ENCODE results near the gene TANGO6. TPM values are rescaled to one million over a fixed set of nuclear protein-coding genes. Genes with fewer than 3 reads are reported as not detected.
A peak's percentile ranks its signal among the peaks of the same experiment; 100 is the strongest.

TANGO6 gene
- total and polyA plus RNA-seq, 2 donors from 2014 or later, result 4.5 to 20.6 TPM

GRCh38 chr16:68823401-68824135, 19.8 kb upstream of the TANGO6 start:
- DNase-seq (peak in 2 of 5 donors; percentile 6 to 18), FAIRE-seq (no peak)
- TF ChIP-seq CTCF (IDR thresholded peaks at IDR 0.05; ENCODE audit: borderline replicate concordance, extremely low read depth, insufficient read depth), result no peak
- Histone ChIP-seq H3K27ac (ENCODE audit: low read depth in 2 of 2, low read length in 2 of 2) (no peak overlapping the region), H3K27me3 (ENCODE audit: control insufficient read depth, insufficient read depth, low read length) (no peaks in the 10 kb centered on the region), H3K4me3 (ENCODE audit: low read length in 3 of 3) (no peak overlapping the region), H3K4me1 (ENCODE audit: control insufficient read depth in 2 of 3, insufficient read depth in 2 of 3, low read depth in 1 of 3, low read length in 3 of 3) (no peaks in the 10 kb centered on the region), H3K36me3 (ENCODE audit: control insufficient read depth in 2 of 3, insufficient read depth in 3 of 3, low read length in 3 of 3) (peaks cover 0 to 7% (median 5%) of the 10 kb centered on the region in 3 donors), H3K9me3 (ENCODE audit: control insufficient read depth in 2 of 3, insufficient read depth in 1 of 3, low read length in 3 of 3) (no peaks in the 10 kb centered on the region), H3K9ac (ENCODE audit: low read length in 3 of 3) (no peak overlapping the region)
- intact Hi-C loops (cut with DNase I), result no loop called here

- TF ChIP-seq CTCF (IDR thresholded peaks at IDR 0.05; ENCODE audit: borderline replicate concordance, extremely low read depth, insufficient read depth), result no peak
- DNase-seq, result no peak
- Histone ChIP-seq H3K9ac (ENCODE audit: low read length in 3 of 3) (no peak overlapping the region), H3K9me3 (ENCODE audit: control insufficient read depth in 2 of 3, insufficient read depth in 1 of 3, low read length in 3 of 3) (no peaks in the 10 kb centered on the region), H3K27ac (ENCODE audit: low read depth in 2 of 2, low read length in 2 of 2) (no peak overlapping the region), H3K27me3 (ENCODE audit: control insufficient read depth, insufficient read depth, low read length) (no peaks in the 10 kb centered on the region), H3K36me3 (ENCODE audit: control insufficient read depth in 2 of 3, insufficient read depth in 3 of 3, low read length in 3 of 3) (peaks cover 0 to 8% (median 7%) of the 10 kb centered on the region in 3 donors), H3K4me1 (ENCODE audit: control insufficient read depth in 2 of 3, insufficient read depth in 2 of 3, low read depth in 1 of 3, low read length in 3 of 3) (no peaks in the 10 kb centered on the region), H3K4me3 (ENCODE audit: low read length in 3 of 3) (no peak overlapping the region)
- intact Hi-C loops (cut with DNase I), result no loop called here
- FAIRE-seq, result no peak
These were observed 17.9 kb upstream of the TANGO6 start for GRCh38 chr16:68825427-68825826.

GRCh38 chr16:68826652-68827051, 16.7 kb upstream of the TANGO6 start:
- DNase-seq, result no peak
- Histone ChIP-seq H3K9me3 (ENCODE audit: control insufficient read depth in 2 of 3, insufficient read depth in 1 of 3, low read length in 3 of 3) (no peaks in the 10 kb centered on the region), H3K4me3 (ENCODE audit: low read length in 3 of 3) (no peak overlapping the region), H3K36me3 (ENCODE audit: control insufficient read depth in 2 of 3, insufficient read depth in 3 of 3, low read length in 3 of 3) (peaks cover 0 to 10% (median 10%) of the 10 kb centered on the region in 3 donors), H3K27ac (ENCODE audit: low read depth in 2 of 2, low read length in 2 of 2) (no peak overlapping the region), H3K9ac (ENCODE audit: low read length in 3 of 3) (no peak overlapping the region), H3K4me1 (ENCODE audit: control insufficient read depth in 2 of 3, insufficient read depth in 2 of 3, low read depth in 1 of 3, low read length in 3 of 3) (no peaks in the 10 kb centered on the region), H3K27me3 (ENCODE audit: control insufficient read depth, insufficient read depth, low read length) (no peaks in the 10 kb centered on the region)
- no peak for FAIRE-seq
- TF ChIP-seq CTCF (IDR thresholded peaks at IDR 0.05; ENCODE audit: borderline replicate concordance, extremely low read depth, insufficient read depth), result no peak
- intact Hi-C loops (cut with DNase I), result no loop called here
